SH-SY5Y (cell line): ENCODE measurements around the gene LRRK1.

Experiments
- GATA2 ChIP-seq: IDR thresholded peaks from 2 replicates; pipeline ENCODE4 v1.6.1; 2011; ENCODE audit warnings: mild to moderate bottlenecking, low read depth, low read length
- GATA3 ChIP-seq: IDR thresholded peaks from 2 replicates; pipeline ENCODE4 v1.6.1; 2011; ENCODE audit warnings: low read depth, mild to moderate bottlenecking, low read length, moderate library complexity

- no peak for TF ChIP-seq GATA2
- TF ChIP-seq GATA3: no peak
Observed at GRCh38 chr15:100889385-100890050, 29.6 kb upstream of the LRRK1 start.
